ENCODE results near the gene AKNA.

- no peak for TF ChIP-seq CTCF (conservative IDR thresholded peaks at IDR 0.05)
- no peak for TF ChIP-seq EZH2 (IDR thresholded peaks at IDR 0.05; ENCODE audit: low read depth)
Measured at GRCh38 chr9:114429488-114429887, 41.7 kb upstream of the AKNA start.

Measured in PC-9 (cell line).